Panc1 (cell line): ENCODE results near the gene SMAD9. TPM values are rescaled to one million over a fixed set of nuclear protein-coding genes. Genes with fewer than 3 reads are reported as not detected.

Source experiments
- ATAC-seq: fragments of 200-7000 bp; cut with Tn5 transposase; 2 replicates; pipeline ENCODE4 v1.9.1; 2020; ENCODE audit warnings: mild to moderate bottlenecking, moderate library complexity
- BruUV-seq: library from RNA; stranded (reverse); fragments of 400-500 nt; replicated peaks from 2 replicates; lab custom pipeline; 2021; lab: Mats Ljungman, UMichigan
- CTCF ChIA-PET: fragments of 300-600 bp; sonication (Branson Sonifier 250); formaldehyde crosslinking; loops from one replicate; lab custom pipeline; 2022; ENCODE audit warnings: antibody characterized with exemption; lab: Charles Lee
- POLR2A ChIA-PET: fragments of 300-600 bp; sonication (Branson Sonifier 250); formaldehyde crosslinking; loops from one replicate; lab custom pipeline; 2022; ENCODE audit warnings: antibody characterized with exemption; lab: Charles Lee
- DNase-seq: peaks from one replicate; pipeline ENCODE4 v3.0.0-alpha.2; 2010; ENCODE audit warnings: low read depth, low spot score
- H3K27ac ChIP-seq: 2 replicates; pipeline ENCODE4 v1.5.1; 2011; ENCODE audit warnings: mild to moderate bottlenecking, low read length, inconsistent platforms
- H3K27me3 ChIP-seq: fragments of 200-500 bp; sonication (Bioruptor generic); 2 replicates; pipeline ENCODE4 v1.6.0; 2014; ENCODE audit warnings: low read length, inconsistent platforms; ENCODE audit not compliant: control insufficient read depth, insufficient read depth
- H3K36me3 ChIP-seq: fragments of 200-500 bp; sonication (Bioruptor generic); 2 replicates; pipeline ENCODE4 v1.5.1; 2014; ENCODE audit warnings: inconsistent platforms, mild to moderate bottlenecking, low read length, moderate library complexity; ENCODE audit not compliant: control insufficient read depth, insufficient read depth
- H3K4me1 ChIP-seq: 2 replicates; pipeline ENCODE4 v1.5.1; 2011; ENCODE audit warnings: inconsistent platforms, mild to moderate bottlenecking, low read length, moderate library complexity; ENCODE audit not compliant: control insufficient read depth, insufficient read depth
- H3K4me3 ChIP-seq, 2 experiments: 2 replicates each; pipeline ENCODE4 v1.5.1; 2011 to 2012; ENCODE audit warnings: low read depth in 2 of 2, low read length in 2 of 2, mild to moderate bottlenecking in 2 of 2, inconsistent platforms in 1 of 2, moderate library complexity in 1 of 2
- H3K9me3 ChIP-seq: fragments of 200-500 bp; sonication (Bioruptor generic); 2 replicates; pipeline ENCODE4 v1.5.1; 2014; ENCODE audit warnings: low read depth, mild to moderate bottlenecking, inconsistent platforms, low read length, moderate library complexity; ENCODE audit not compliant: control insufficient read depth, insufficient read depth
- CTCF ChIP-seq: fragments of 450-650 bp; IDR thresholded peaks from 2 replicates; pipeline ENCODE4 v1.5.1; 2017; ENCODE audit warnings: mild to moderate bottlenecking
- POLR2AphosphoS5 ChIP-seq: IDR thresholded peaks from 2 replicates; pipeline ENCODE4 v1.6.1; 2012; ENCODE audit warnings: mild to moderate bottlenecking, low read depth, low read length, moderate library complexity
- SIN3A ChIP-seq: IDR thresholded peaks from 2 replicates; pipeline ENCODE4 v1.6.1; 2012; ENCODE audit warnings: low read depth, mild to moderate bottlenecking, low read length, moderate library complexity, borderline replicate concordance; ENCODE audit not compliant: insufficient read depth
- TCF7L2 ChIP-seq: IDR thresholded peaks from 2 replicates; pipeline ENCODE4 v1.6.1; 2011; ENCODE audit warnings: mild to moderate bottlenecking, low read depth, low read length, inconsistent platforms
- in situ Hi-C: cut with HindIII; loops from 2 replicates; pipeline ENCODE4 v1.10.0; 2016; ENCODE audit warnings: low sequenced_read_pairs, low pct_unique_long_range_greater_than_20kb
- intact Hi-C: fragments of 100-400 bp; cut with micrococcal nuclease; formaldehyde crosslinking; loops from one replicate; pipeline ENCODE4 v1.10.0; 2022; ENCODE audit not compliant: unreplicated experiment
- total RNA-seq: library from RNA; stranded (reverse); gene quantifications from one replicate; pipeline ENCODE4 v1.2.1, GENCODE V29; 2021; ENCODE audit not compliant: unreplicated experiment
- TF ChIP-seq, protein P1 (sequence below), 2 experiments: IDR thresholded peaks; 2 replicates each; pipeline ENCODE4 v1.6.1; 2011 to 2012; ENCODE audit warnings: low read depth in 2 of 2, control low read depth in 1 of 2, low read length in 1 of 2, mild to moderate bottlenecking in 1 of 2, moderate library complexity in 1 of 2; ENCODE audit not compliant: insufficient read depth in 1 of 2

Gene SMAD9
- total RNA-seq, 1 experiment from 2014 or later, result 2.4 TPM

DNA sequence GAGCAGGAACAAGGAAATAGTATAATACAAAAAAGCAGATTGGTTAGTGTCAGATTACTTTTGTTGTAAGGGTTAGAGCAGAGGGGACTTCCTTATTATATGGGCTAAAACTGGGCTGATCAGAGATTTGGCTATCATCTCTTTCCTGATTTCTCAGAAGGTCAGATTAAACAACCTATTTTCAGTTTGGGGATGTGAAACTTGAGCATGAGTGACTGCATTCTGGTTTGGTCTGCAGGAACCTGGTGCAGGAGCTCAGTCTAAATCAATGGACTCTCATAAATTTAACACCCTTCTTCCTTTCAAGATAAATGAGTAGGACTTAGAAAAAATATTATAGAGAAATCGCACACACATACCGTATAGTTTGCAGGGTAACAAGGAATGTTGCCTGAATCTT lies 113.9 kb downstream of the SMAD9 start:
- no peak for TF ChIP-seq CTCF
- TF ChIP-seq TCF7L2, result no peak
- TF ChIP-seq, protein P1, sequence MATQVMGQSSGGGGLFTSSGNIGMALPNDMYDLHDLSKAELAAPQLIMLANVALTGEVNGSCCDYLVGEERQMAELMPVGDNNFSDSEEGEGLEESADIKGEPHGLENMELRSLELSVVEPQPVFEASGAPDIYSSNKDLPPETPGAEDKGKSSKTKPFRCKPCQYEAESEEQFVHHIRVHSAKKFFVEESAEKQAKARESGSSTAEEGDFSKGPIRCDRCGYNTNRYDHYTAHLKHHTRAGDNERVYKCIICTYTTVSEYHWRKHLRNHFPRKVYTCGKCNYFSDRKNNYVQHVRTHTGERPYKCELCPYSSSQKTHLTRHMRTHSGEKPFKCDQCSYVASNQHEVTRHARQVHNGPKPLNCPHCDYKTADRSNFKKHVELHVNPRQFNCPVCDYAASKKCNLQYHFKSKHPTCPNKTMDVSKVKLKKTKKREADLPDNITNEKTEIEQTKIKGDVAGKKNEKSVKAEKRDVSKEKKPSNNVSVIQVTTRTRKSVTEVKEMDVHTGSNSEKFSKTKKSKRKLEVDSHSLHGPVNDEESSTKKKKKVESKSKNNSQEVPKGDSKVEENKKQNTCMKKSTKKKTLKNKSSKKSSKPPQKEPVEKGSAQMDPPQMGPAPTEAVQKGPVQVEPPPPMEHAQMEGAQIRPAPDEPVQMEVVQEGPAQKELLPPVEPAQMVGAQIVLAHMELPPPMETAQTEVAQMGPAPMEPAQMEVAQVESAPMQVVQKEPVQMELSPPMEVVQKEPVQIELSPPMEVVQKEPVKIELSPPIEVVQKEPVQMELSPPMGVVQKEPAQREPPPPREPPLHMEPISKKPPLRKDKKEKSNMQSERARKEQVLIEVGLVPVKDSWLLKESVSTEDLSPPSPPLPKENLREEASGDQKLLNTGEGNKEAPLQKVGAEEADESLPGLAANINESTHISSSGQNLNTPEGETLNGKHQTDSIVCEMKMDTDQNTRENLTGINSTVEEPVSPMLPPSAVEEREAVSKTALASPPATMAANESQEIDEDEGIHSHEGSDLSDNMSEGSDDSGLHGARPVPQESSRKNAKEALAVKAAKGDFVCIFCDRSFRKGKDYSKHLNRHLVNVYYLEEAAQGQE (IDR thresholded peaks at IDR 0.05; ENCODE audit: insufficient read depth in 1 of 2, low read depth in 2 of 2, low read length in 1 of 2), result no peak
- TF ChIP-seq SIN3A, result no peak
- no peak for TF ChIP-seq POLR2AphosphoS5
- H3K4me1 ChIP-seq, result no peaks in the 10 kb centered on the region
- no peak for DNase-seq
- in situ Hi-C loops, result no loop called here
- no peaks in the 10 kb centered on the region for H3K27me3 ChIP-seq
- no peak for ATAC-seq
- POLR2A ChIA-PET, result no interaction called here
- no peaks in the 10 kb centered on the region for H3K36me3 ChIP-seq
- CTCF ChIA-PET, result no interaction called here
- intact Hi-C loops, result no loop called here
- BruUV-seq, result no TSS peak
- no peak overlapping the region for H3K4me3 ChIP-seq
- no peak overlapping the region for H3K27ac ChIP-seq
- H3K9me3 ChIP-seq, result no peaks in the 10 kb centered on the region

DNA sequence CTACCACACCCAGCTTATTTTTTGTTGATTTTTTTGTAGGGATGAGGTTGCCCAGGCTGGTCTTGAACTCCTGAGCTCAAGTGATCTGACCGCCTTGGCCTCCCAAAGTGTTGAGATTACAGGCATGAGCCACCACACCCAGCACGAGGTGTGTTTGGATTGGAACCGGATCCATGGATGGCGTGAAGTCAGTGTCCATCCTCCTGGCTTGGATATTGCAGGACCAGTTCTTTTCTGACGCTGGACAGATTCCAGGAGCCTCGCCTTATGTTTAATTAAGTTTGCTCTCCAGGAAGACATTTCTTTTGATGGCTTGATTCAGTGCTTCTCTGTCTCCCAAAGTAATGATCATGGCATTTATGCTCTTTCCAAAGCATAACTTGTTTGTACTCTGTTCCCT lies 115.5 kb downstream of the SMAD9 start:
- no peak for DNase-seq

DNA sequence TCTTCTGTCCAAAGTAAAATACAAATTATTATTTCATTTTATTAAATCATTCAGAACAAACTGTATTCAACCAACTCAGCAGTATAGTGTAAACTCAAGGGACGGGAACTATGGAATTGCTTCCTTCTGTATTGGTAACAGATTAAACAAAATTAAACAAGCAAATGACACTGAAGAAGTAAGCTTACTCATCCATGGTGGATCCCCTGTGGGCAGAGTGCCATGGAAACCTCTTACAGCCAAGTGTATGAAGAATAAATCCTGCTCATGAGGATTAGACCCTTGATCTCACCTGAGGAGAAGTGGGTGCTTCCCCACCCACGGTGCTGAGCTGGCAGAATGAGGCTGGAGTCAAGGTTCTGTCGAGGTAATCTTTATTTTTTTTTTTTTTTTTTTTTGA lies 119.0 kb downstream of the SMAD9 start:
- POLR2A ChIA-PET, result no interaction called here
- in situ Hi-C loops, result no loop called here
- no TSS peak for BruUV-seq
- no peak for DNase-seq
- no peaks in the 10 kb centered on the region for H3K27me3 ChIP-seq
- ATAC-seq, result no peak
- TF ChIP-seq TCF7L2, result no peak
- TF ChIP-seq CTCF, result no peak
- TF ChIP-seq POLR2AphosphoS5, result no peak
- TF ChIP-seq, protein P1 (IDR thresholded peaks at IDR 0.05; ENCODE audit: insufficient read depth in 1 of 2, low read depth in 2 of 2, low read length in 1 of 2), result no peak
- no peak for TF ChIP-seq SIN3A
- no peaks in the 10 kb centered on the region for H3K9me3 ChIP-seq
- no peak overlapping the region for H3K27ac ChIP-seq
- H3K36me3 ChIP-seq, result no peaks in the 10 kb centered on the region
- intact Hi-C loops, result no loop called here
- H3K4me3 ChIP-seq, result no peak overlapping the region
- CTCF ChIA-PET, result no interaction called here
- H3K4me1 ChIP-seq, result no peaks in the 10 kb centered on the region

More for the DNA sequence above, 115.5 kb downstream of the SMAD9 start:
- ATAC-seq, result no peak
- TF ChIP-seq TCF7L2, result no peak
- H3K9me3 ChIP-seq, result no peaks in the 10 kb centered on the region
- in situ Hi-C loops, result no loop called here
- no peaks in the 10 kb centered on the region for H3K27me3 ChIP-seq
- no peak overlapping the region for H3K4me3 ChIP-seq
- ChIA-PET POLR2A (no interaction called here), CTCF (no interaction called here)
- BruUV-seq, result no TSS peak
- H3K36me3 ChIP-seq, result no peaks in the 10 kb centered on the region
- H3K4me1 ChIP-seq, result no peaks in the 10 kb centered on the region
- intact Hi-C loops, result no loop called here
- H3K27ac ChIP-seq, result no peak overlapping the region
